ENCODE measurements around the gene CPHXL.

The CPHXL gene

DNA sequence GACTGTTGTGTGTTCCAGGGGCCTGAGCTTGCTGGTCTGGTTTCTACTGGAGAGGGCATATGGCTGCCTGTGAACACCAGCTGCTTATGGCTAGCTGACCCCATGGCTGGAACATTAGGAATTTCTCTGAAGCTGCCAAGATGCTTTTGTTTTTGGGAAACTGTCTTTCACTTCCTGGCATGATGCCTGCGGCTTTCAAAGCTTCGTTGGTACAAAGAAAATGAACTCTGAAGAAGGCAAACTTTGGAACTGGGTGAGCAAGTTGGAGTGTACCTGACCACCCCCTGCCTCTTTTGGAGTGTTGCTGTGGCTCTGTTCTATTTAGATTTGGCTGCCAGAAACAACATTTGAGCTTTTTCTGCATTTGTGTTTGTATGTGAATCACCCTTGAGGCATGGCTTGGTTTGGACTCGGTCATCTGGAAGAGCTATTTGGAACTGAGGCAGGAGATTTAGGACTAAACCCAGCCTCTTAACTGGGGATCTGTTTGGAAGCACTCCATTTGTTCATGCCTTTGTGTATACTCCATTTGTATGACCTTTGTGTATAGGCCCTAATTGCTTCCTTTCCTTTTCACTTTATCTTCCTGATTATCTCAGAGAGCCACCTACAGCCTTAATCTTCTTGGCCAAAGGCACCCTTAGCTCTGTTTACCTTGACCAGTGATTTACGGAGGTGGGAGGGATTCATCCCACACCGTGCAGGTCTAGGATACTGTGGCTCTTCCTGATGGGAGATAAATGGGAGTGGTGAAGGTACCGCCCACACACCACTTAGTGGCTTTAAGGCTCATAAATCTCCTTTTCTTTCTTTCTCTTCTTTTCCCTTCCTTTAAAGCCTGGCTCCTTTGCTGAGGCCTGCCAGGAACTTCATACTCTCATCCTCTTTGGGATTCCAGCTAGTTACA is 7.3 kb upstream of the CPHXL start:
- DNase-seq (ENCODE audit: insufficient read length, low spot score) (no peak), FAIRE-seq (no peak)
- no peak for TF ChIP-seq POLR2A (IDR thresholded peaks at IDR 0.05; ENCODE audit: low read depth, low read length)

DNA sequence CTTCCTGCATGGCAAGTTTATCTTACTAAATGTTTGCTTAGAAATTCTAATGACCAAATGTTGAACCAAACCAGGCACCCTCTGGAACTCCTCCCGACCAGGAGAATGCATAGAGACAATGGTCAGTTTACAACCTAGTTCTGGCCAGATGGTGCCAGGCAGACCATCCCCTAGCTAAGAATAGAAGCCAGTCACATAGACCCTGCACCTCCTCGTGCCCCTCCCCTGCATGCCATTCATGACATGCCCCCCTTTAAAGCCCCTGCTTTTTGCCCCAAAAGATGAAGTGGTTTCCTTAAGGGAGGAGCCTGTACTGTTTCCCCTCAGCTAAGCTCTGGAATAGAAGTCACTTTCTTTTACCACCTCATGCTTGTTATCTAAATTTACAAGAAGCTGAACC is 6.6 kb upstream of the CPHXL start:
- no peak for DNase-seq (ENCODE audit: insufficient read length, low spot score)
- TF ChIP-seq POLR2A (IDR thresholded peaks at IDR 0.05; ENCODE audit: low read depth, low read length) = no peak
- no peak for FAIRE-seq

DNA sequence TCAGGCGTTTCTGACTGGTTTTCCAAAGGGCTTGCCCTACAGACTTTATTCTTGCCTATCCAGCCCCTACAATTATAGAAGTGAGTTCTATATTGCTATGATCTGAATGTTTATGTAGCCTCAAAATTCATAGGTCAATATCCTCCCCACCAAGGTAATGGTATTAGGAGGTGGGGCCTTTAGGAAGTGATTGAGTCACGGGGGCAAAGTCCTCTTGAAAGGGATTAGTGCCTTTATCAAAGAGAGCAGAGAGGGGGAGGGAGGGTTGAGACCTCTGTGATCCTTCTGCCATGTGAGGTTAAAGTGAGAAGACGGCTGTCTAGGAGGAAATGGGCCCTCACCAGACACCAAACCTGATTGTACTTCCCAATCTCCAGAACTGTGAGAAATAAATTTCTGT is 931 bp upstream of the CPHXL start:
- TF ChIP-seq POLR2A (IDR thresholded peaks at IDR 0.05; ENCODE audit: low read depth, low read length) = no peak
- no peak for FAIRE-seq
- DNase-seq (ENCODE audit: insufficient read length, low spot score) = no peak

DNA sequence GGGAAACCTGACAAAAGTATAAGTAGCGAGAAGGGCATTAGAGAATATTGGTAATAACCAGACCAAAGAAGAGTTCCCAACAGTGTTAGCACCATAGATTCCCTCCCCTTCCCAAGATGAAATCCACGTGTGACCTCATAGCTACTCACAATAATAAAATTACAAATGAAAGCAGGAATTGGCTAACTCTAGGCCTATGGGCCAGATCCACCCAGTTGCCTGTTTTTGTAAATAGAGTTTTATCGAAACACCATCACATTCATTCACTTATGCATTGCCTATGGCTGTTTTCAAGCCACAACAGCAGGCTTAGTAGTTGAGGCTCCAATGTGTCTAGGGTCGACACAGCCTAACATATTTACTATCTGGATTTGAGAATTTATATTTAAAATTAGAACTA is 7.8 kb downstream of the CPHXL start:
- FAIRE-seq = no peak
- TF ChIP-seq POLR2A (IDR thresholded peaks at IDR 0.05; ENCODE audit: low read depth, low read length) = no peak

GRCh38 chr16:75714661-75715060 is 11.6 kb downstream of the CPHXL start:
- DNase-seq (ENCODE audit: insufficient read length, low spot score) (no peak), FAIRE-seq (no peak)
- no peak for TF ChIP-seq POLR2A (IDR thresholded peaks at IDR 0.05; ENCODE audit: low read depth, low read length)

More for the DNA sequence above, 7.8 kb downstream of the CPHXL start:
- DNase-seq (ENCODE audit: insufficient read length, low spot score) = no peak

DNA sequence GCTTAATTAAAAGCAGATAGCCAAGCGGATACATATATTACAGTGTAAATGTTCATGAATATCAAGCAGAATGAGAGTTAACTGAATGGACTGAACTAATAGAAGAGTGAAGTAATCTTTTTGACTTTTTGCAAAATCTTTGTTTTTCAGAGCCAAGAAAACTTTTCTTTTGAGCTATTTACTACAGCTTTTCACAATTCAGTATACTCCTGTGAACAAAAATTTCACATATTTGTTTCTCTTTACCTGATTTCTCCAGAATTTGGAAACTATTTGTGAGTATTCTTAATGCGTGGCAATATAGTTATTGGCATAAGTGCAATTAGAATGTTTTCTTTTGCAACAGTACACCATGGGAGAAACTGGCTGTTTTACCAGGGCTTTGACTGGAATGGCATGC is 15.9 kb downstream of the CPHXL start:
- DNase-seq (ENCODE audit: insufficient read length, low spot score) = no peak
- no peak for TF ChIP-seq POLR2A (IDR thresholded peaks at IDR 0.05; ENCODE audit: low read depth, low read length)
- FAIRE-seq = no peak

- DNase-seq (ENCODE audit: insufficient read length, low spot score) (no peak), FAIRE-seq (no peak)
- TF ChIP-seq POLR2A (IDR thresholded peaks at IDR 0.05; ENCODE audit: low read depth, low read length) = no peak
Measured at GRCh38 chr16:75703306-75703705, 23.0 kb downstream of the CPHXL start.

DNA sequence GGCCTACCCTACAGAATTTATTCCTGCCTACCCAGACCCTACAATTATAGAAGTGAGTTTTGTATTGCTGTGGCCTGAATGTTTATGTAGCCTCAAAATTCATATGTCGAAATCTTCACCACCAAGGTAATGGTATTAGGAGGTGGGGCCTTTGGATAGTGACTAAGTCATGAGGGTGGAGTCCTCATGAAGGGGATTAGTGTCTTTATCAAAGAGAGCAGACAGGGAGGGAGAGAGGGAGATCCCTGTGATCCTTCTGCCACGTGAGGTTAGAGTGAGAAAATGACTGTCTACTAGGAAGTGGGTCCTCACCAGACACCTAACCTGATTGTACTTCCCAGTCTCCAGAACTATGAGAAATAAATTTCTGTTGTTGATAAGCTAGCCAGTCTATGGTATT is 24.0 kb downstream of the CPHXL start:
- FAIRE-seq = no peak
- DNase-seq (ENCODE audit: insufficient read length, low spot score) = no peak
- no peak for TF ChIP-seq POLR2A (IDR thresholded peaks at IDR 0.05; ENCODE audit: low read depth, low read length)

DNA sequence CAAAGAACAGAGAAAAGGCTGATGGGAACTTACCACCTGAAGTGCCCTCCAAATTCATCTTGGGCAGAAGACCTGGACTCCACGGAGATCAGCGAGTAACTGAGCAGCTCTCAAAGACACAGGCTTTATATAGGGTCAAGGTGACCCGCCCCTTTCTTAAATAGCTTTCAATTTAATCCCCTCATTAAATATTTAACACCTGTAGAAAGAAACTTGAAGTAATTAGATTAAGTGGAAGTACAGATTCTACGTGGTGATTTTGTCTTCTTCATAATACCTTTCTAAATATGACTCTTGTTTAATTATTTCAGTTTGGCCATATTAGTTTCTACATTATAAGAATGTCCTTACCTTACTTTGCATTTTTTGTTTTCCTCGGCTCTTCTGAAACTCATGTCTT is 24.9 kb downstream of the CPHXL start, which contains the start of gene DUXB:
Gene DUXB (minus strand): TSS at position 101 of the 400 bp plus-strand sequence. CDS start 43 bp downstream, at position 58.
- DNase-seq (ENCODE audit: insufficient read length, low spot score) (no peak), FAIRE-seq (no peak)
- TF ChIP-seq POLR2A (IDR thresholded peaks at IDR 0.05; ENCODE audit: low read depth, low read length) = no peak

DNA sequence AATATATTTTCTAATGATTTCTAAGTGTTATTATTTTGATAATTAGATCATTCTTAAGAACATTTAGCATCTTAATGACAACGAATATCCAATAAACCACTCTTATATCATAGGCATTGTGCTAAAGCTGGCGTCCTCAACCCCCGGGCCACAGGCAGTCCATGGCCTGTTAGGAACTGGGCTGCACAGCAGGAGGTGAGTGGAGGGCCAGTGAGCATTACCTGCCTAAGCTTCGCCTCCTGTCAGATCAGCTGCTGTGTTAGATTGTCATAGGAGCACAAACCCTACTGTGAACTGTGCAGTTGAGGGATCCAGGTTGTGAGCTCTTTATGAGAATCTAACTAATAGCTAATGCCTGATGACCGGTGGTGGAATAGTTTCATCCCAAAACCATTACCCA is 28.7 kb downstream of the CPHXL start:
- no peak for TF ChIP-seq POLR2A (IDR thresholded peaks at IDR 0.05; ENCODE audit: low read depth, low read length)
- FAIRE-seq = no peak
- DNase-seq (ENCODE audit: insufficient read length, low spot score) = no peak

DNA sequence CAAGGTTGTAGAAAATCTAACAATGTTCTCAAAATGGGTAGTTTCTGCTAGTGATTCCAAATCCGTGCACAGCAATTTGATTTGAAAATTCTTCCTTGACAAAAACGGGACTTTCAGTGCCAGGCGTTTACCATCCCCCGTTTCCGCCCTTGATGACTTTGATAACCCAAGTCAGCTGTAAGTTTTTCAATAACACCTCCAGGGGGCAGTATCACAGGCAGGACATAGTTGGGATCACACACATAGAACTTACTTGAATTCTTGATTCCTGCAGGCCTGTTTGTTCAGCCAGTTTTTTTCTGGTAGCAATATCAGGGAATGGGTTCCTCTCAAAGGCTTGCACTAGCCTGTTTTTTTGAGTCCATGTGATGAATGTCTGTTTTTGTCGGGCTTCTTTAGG is 30.6 kb downstream of the CPHXL start:
- no peak for DNase-seq (ENCODE audit: insufficient read length, low spot score)

DNA sequence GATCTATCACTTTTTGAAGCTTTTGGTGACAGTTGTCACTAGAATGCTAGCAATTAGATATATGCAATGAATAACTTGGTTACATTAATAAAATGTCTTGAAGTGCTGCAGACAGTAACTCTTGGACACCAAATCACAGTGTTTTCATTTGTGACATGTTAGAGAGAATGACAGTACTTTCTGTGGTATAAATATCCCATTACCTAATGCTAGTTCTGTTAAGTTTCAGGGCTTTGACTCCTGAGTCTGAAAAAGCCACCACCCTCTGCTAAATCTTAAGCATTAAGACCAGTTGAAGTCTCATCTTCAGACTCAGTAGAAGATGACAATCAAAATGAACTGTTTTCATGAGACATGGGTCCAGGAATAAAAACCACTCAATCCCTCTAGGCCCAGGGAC is 38.9 kb downstream of the CPHXL start:
- TF ChIP-seq POLR2A (IDR thresholded peaks at IDR 0.05; ENCODE audit: low read depth, low read length) = no peak
- DNase-seq (ENCODE audit: insufficient read length, low spot score) (no peak), FAIRE-seq (no peak)

More for the DNA sequence above, 30.6 kb downstream of the CPHXL start:
- no peak for TF ChIP-seq POLR2A (IDR thresholded peaks at IDR 0.05; ENCODE audit: low read depth, low read length)
- no peak for FAIRE-seq

DNA sequence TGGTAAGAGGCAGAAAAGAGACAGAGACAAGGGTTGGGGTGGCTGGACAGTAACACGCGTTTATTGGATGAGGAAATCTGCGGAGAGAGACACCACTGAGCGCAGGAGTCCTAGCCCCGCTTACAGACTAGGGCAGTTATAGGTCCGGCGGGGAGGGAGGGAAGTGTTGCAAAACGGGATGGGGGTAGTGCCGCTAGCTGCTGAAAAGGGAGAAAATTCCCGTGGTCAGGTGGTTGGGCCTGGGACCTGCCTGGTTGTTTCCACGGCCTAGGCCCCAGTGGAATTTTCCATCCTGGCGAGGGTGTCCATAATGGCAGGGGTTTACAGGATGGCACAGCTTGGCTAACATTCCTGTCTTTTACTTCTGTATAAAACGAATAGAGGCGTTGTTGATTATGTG is 44.0 kb downstream of the CPHXL start:
- TF ChIP-seq POLR2A (IDR thresholded peaks at IDR 0.05; ENCODE audit: low read depth, low read length) = no peak
- no peak for DNase-seq (ENCODE audit: insufficient read length, low spot score)
- FAIRE-seq = no peak

GRCh38 chr16:75679366-75679765 is 46.9 kb downstream of the CPHXL start:
- FAIRE-seq (no peak), DNase-seq (ENCODE audit: insufficient read length, low spot score) (no peak)
- no peak for TF ChIP-seq POLR2A (IDR thresholded peaks at IDR 0.05; ENCODE audit: low read depth, low read length)

- FAIRE-seq (no peak), DNase-seq (ENCODE audit: insufficient read length, low spot score) (no peak)
Measured at GRCh38 chr16:75676909-75677308, 49.4 kb downstream of the CPHXL start, which contains the start of gene CPHXL2. Gene CPHXL2 (minus strand): TSS chr16:75677009. CDS start chr16:75676999, 10 bp downstream.

More at GRCh38 chr16:75676909-75677308, 49.4 kb downstream of the CPHXL start, which contains the start of gene CPHXL2:
- no peak for TF ChIP-seq POLR2A (IDR thresholded peaks at IDR 0.05; ENCODE audit: low read depth, low read length)
